Tongue (tissue), 2 donors: ENCODE measurements around the gene RNF121. TPM values are rescaled to one million over a fixed set of nuclear protein-coding genes. Genes with fewer than 3 reads are reported as not detected.
A peak's percentile ranks its signal among the peaks of the same experiment; 100 is the strongest.

Experiments
- DNase-seq: peaks from one replicate; pipeline ENCODE4 v3.0.0-alpha.2; 2015
- total RNA-seq: library from RNA; depleted of rRNA; stranded (reverse); fragments of >200 nt; gene quantifications from one replicate; pipeline ENCODE4 v1.2.3, GENCODE V29; 2014

RNF121 gene
- total RNA-seq, 1 donor from 2014 or later = 27.7 TPM

DNA sequence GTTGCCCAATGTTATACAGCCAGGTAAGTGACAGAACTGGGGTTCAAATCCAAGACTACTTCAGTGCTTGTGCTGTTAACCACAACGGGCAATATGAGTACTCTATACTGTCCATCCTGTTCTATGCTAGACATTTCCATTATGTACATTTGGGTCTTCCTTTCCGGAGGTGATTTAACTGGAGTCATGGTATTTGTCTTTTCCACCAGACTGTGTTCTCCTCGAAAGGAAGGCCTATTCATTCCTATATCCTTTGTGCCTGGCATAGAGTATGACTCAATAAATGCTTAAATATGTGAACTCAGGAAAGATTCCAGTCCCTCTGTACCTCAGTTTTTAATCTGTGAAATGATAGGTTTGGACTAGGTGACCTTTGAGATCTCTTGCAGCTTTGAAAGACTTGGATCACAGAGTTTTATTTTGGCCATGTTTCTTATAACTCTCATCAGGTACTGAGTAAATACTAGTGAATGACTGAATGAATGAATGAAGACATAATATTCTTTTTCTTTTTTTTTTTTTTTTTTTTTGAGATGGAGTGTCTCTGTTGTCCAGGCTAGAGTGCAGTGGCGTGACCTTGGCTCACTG lies 6.6 kb downstream of the RNF121 start:
- DNase-seq = no peak

DNA sequence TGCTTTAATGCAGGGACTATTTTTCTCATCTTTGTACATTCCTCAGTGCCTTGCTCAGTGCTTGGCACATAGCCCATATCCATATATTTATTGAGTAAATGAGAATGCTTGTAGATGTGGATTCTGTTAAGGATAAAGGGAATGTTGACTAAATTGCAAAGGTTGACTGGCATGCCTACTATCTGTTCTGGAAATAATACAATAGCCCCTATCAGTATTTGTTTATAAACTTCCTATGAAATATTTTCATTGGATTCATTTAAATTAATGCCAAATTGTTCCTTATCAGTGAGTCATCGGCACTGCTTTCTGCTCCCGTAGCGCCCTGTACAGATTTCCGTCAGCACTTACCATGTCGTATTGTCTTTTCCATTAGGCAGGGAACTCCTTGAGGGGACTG lies 8.0 kb downstream of the RNF121 start:
- DNase-seq = no peak

DNA sequence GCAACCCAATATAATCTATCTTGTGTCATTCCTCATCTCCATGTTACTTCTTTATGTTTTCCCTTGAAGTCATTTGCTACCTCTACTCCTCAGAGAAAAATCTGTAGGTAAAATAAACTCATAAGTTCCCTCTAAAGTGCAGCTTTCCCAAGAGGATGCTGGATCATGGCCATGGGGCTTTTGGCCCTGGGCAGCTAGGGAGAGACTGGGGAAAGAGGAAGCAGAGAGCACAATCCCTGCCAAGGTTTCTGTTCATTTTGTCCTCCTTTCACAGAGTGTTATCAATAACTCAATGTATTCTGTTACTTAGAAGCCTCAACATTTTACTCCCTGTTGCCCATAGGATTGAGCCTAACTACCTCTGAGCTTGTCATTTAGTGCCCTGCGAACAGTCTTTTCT lies 9.0 kb downstream of the RNF121 start:
- no peak for DNase-seq

DNA sequence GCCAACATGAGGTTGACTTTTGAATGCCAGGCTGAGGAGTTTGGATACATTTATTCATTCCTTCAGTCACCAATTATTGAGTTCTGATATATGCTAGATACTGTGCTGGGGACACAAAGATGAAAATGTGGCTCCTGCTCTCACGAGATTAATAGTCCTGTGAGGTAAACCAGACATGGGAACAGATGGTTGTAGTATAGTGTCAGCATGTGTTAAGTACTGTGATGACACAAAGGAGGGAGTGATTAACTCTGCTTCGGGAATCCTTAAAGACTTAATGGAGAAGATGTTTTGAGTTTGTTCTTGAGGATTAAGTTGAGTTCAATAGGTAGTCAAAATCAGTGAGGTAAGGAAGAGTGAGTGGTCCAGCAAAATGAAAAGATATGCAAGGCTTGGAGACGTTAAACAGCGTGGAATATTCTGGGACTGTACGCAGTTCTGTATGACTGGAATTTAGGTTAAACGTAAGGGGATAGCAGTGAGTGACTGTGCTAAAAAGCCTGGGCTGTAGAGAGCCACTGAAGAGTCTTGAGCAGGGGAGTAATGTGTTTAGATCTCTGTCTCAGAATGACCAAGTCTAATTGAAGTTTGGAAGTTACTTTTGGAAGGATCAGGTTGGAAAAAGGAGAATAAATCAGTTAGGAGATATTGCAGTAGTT lies 11.8 kb downstream of the RNF121 start:
- DNase-seq = no peak

DNA sequence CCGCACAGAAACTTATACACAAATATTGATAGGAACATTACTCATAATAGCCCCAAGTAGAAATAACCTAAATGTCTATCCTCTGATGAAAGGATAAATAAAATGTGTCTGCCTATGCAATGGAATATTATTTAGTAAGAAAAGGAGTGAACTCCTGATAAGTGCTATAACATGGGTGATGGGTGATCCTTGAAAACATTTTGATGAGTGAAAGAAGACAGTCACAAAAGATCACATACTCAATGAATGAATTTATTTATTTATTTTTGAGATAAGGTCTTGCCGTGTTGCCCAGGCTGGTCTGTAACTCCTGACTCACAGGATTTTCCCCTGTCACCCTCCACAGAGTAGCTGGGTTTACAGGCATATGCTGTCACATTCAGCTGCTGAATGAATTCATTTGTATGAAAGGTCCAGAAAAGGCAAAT lies 17.3 kb downstream of the RNF121 start:
- DNase-seq = no peak

DNA sequence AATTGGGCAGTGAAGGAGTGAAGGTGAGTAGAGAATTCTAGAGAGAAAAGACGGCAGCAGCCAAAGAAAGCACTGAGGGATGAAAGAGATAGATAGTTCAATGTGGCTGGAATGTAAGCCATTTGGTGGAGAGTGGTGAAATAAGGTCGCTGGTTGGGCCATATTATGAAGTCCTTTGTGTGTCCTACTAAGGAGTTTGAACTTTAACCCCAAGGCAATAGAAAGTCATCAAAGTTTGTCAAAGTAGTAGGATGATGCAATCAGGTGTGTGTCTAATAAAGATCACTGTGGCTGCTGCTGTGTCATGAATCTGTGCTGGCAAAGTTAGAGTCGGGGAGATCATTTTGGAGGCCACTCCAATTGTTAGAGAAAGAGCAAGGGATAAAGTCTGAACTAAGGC lies 18.7 kb downstream of the RNF121 start:
- no peak for DNase-seq

DNA sequence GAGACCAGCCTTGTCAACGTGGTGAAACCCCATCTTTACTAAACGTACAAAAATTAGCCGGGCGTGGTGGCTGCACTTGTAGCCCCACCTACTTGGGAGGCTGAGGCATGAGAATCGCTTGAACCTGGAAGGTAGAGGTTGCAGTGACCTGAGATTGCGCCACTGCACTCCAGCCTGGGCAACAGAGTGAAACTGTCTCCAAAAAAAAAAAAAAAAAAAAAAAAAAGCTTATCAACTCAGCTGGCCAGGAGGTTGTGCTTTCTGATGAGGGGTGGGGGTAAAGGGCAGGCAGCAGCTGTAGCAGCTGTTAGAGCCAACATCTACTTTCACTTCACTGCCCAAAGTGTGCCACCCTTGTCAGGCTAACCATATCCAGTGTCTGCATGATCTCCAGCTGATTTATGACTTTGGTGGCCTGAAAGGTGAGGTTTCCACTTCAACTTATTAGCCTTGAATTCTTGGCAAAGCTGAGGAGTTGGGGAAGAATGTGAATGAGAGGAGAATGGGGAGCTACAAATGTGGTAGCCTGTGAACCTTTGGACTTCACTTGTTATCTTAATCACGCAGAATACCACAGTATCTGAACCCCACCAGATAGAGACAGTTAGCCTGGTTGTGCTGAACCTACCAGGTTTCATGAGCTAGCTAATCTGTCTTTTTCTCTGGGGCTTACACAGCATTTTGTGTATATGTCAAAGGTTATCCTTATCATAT lies 19.6 kb downstream of the RNF121 start:
- peak; percentile 35 for DNase-seq

DNA sequence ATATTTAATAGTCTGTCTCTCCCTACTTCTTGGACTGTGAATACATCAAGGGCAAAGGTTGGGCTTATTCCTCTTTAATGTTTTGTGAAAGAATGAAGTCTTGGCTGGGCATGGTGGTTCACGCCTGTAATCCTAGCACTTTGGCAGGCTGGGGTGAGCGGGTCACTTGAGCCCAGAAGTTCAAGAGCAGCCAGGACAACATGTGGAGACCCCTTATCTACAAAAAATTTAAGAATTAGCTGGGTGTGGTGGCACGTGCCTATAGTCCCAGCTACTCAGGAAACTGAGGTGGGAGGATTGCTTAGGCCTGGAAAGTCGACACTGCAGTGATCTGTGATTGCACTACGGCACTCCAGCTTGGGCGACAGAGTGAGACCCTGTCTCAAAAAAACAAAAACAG lies 20.2 kb downstream of the RNF121 start:
- DNase-seq = no peak

DNA sequence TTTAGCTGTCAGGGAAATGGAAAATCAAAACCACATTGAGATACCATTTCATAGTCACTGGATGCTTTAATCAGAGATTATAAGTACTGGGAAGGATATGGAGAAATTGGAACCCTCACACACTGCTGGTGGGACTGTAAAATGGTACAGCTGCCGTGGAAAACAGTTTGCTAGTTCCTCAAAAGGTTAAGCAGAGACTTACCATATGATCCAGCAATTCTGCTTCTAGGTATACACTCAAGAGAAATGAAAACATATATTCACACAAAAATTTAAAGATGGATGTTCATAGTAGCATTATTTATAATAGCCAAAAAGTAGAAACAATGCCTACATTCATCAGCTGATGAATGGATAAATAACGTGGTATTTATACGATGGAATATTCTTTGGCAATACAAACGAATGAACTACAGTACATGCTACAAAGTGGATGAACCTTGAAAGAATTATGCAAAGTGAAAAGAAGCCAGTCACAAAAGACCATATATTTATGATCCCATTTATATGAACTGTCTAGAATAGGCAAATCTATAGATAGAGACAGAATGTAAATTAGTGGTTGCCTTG lies 23.0 kb downstream of the RNF121 start:
- DNase-seq = no peak

DNA sequence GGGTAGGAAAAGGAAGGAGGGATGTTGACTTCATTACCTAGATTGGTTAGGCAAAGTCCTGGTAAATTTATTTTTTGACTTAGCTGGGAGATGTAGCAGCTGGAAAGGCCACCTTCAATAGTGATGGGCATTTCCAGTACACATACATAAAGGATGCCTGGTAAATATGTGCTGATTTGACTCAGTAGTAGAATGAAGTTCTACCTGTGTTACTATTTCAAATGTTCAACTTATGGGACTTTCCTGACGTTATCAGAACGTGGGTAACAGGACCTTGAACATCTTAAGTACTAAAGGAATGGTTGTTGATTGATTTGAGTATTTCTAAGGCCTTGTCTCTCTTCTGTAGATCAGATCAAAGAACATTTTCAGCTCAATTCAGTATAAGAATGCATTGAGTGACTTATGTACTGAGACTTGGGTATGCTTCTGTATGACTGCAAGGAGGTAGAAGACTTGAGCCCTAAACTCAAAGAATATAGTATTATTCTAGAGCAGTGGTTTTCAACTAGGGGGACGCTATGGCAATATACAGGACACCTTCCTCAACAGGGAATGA lies 27.1 kb downstream of the RNF121 start:
- DNase-seq = no peak

DNA sequence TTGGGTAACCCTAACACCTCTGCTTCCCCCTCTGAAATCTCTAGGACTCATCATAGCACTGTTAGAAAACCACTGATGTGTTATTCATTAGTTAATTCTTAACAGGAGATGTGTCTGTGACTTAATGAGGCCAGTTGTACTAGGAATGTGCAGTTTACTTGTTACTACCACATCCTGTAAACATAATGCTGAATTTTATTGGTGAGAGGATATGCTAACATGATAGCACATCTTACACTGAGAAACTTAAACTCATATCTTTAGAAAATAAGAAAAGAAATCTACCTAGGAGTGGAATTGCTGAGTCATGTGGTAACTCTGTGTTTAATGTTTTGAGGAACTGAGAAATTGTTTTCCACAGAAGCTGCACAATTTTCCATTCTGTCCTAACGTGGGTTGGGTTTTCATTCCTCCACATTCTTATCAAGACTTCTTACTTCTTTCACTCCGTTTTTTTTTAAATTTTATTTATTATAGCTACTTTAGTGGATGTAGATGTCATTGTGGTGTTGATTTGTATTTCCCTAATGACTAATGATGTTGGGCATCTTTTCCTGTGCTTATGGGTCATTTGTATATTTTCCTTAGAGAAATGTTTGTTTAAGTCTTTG lies 33.7 kb downstream of the RNF121 start:
- DNase-seq = no peak

DNA sequence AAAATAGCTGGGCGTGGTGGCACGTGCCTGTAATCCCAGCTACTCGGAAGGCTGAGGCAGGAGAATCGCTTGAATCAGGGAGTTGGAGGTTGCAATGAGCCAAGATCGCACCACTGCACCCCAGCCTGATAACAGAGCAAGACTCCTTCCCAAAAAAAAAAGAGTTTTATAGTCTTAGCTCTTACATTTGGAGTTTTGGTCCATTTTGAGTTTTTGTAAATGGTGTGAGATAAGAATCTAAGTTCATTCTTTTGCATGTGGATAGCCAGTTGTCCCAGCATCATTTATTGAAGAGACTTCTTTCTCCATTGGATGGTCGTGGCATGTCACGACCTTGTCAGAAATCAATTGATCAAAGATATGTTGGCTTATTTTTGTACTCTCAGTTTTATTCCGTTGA lies 34.6 kb downstream of the RNF121 start:
- DNase-seq = no peak

DNA sequence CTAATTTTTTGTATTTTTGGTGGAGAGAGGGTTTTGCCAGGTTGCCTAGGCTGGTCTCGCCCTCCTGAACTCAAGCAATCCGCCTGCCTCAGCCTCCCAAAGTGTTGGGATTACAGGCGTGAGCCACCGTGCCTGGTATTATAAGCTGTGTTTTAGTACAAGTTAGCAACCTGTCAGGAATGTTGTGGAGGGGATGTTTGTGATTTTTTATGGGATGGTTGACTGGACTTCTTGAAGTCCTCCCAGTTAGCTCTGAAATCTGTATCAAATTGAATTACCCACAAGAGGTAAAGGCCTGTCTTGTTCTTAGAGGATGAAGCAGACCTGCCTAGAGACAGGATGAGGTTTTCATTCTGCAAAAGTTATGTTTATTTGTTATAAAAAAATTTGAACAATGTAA lies 35.8 kb downstream of the RNF121 start:
- DNase-seq = no peak

DNA sequence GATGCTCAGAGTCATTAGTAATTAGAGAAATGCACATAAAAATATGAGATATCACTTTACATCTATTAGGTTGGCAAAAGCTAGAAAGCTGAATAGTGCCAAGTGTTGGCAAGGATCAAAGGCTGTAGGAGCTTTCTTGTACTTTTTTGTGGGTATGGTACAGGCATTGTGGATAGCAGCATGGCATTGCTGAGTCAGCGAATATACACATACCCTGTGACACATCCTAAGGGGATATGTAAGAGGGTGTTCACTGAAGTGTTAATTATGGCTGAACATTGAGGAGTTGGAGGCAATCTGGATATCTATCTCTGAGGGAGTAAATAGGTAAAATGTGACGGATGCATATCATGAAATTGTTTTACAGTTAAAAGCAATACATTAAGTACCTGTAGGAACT lies 42.8 kb downstream of the RNF121 start:
- no peak for DNase-seq

DNA sequence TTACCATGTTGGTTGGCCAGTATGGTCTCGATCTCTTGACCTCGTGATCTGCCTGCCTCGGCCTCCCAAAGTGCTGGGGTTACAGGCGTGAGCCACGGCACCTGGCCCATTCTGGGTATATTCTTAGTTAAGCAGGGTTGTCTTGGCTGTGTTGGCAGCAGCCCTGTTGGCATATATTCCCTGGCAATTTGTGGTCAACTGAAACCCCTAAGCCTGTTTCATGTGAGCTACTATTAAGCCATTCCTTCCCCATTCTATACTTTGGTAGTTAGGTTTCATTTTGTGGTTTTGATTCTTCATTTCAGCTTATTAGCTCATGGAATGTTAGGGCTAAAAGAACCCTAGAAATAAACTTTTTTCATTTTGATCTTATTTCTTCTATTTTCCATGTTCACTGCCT lies 47.7 kb downstream of the RNF121 start:
- no peak for DNase-seq

DNA sequence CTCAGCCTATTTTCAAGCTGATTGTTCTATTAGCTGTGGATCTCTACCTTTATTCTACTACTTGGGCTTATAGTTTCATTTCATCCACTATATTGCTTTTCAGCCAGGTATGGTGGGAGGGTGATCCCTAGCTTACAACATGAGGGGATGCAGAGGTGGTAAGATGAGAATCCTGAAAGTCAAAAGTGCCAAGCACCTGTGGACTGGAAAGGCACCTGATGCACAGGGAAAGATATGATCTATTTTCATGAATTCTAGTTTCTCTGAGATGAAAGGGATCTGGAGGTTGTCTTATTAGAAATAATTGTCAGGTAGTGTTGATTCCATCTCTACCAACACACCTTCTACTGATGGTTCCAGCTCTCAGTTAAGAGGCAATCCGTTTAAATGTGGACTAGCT lies 48.2 kb downstream of the RNF121 start:
- no peak for DNase-seq

DNA sequence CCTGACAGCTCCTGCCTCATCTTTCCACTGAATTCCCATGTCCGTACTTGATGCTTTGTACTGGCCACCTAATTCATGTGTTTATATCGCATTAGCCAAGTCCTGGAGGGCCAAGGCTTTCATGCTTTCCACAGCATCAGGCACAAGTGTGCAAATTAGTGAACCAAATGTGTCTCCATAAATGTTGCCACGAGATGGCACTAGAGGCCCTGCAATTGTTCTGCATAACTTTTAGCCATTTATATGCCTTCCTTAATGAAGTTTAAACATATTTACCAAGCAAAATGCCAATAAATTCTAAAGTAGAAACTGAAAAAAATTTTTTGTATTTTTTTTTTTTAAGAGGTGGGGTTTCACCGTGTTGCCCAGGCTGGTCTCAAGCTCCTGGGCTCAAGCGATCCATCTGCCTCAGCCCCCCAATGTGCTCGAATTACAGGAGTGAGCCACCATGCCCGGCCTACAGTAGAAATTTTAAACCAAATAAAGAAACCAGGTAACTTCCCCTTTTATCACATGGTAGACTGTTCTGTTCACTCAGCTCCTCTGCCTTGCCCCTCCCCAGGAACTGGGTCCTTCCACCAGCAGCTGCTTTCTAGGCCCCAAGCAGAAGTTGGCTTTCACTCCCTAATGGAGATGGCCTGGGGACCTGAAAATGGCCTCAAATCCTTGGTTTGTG lies 49.0 kb downstream of the RNF121 start:
- DNase-seq = peak; percentile 72

DNA sequence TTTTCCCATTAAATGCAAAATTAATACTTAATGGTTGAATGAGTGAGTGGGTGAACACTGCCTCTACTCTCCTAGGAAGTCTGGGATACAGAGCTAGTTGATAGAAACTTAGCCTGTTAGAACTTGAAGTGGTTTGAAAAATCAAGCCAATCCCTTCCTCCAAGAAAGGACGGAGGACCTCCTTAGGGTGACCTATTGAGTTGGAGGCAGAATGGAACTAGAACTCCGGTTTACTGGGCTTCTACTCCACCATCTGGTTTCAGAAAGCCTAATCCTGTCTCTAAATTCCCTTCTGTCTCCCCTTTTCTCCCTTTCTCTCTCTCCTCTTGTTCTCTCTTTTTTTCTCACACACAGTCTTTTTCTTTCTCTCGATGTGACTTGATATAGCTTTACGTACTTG lies 50.2 kb downstream of the RNF121 start:
- no peak for DNase-seq

DNA sequence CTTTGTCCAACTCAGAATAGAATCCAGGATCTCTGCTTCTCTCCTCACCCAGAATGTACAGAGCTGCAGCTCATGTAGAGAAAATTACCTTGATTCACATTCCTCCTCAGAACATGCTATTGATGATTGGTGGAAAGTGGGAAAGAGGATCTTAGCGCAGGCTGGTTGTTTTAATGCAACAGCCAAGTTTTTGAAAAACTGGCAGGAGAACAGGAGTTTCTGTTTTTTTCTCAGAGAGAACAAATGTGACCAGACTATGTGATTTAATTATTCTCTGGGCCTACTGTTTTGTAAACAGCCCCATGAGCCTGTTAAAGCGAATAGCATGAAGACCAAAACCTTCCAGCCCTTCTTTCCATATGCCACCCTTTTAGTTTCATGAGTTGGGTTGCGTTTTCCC lies 50.8 kb downstream of the RNF121 start:
- DNase-seq = no peak

DNA sequence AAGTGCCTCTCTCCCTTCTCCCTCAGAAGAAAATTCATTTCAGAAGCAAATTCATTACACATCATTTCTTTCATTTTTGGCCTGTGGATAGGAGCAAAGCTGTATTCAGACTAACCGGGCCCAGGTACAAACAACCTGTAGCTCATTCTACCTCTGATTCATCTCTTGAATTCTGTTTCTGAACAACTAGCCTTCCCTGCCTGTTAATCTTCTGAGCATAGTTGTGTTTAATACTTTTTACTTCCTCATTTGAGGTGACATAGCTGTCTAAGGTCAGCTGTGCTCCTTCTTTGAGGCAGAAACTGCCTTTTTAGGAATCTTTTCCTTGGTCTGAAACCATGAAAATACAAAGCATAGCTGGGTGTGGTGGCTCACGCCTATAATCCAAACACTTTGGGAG lies 57.3 kb downstream of the RNF121 start:
- no peak for DNase-seq

DNA sequence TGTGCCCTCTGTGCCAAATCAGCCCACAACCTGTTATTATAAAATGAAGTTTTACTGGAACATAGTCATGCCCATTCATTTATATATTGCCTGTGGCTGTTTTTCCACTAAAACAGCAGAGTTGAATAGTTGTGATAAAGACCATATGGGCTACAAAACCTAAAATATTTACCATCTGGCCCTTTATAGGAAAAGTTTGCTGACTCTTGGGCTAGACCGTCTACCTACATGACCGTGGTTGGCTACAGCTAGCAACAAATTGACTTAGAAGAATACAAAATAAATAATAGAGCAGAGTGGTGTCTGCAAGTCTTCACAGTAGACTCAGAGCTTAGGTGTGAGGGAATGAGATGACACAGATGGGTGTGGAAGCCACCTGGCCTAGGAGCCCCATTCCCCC lies 58.7 kb downstream of the RNF121 start:
- no peak for DNase-seq

DNA sequence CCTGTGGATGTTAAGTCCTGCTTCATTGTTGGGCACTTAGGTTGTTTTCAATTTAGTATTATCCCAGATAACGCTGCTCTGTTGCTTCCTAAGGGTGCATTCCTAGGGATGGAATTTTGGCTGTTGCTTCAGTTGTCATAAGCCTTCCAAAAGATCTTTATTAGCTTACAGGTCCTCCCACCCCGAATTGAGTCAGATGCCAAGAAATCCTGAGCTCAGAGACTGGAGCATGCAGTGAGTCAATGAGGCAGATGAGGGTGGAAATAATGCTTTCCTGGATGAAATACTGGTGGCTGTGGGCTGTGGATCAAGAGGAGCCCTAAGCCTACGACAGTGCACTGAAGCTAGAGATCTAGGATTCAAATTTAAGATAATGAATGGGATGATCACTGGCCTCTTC lies 59.2 kb downstream of the RNF121 start:
- no peak for DNase-seq
